HEK293 (cell line): ENCODE results near the gene CBX2.

Experiments used
- MYNN ChIP-seq: fragments of 450-650 bp; formaldehyde crosslinking; IDR thresholded peaks from 2 replicates; pipeline ENCODE4 v1.5.1; 2016; ENCODE audit warnings: missing biosample characterization, missing genetic modification characterization, borderline replicate concordance
- YY1 ChIP-seq: fragments of 450-650 bp; formaldehyde crosslinking; IDR thresholded peaks from 2 replicates; pipeline ENCODE4 v1.5.1; 2018; ENCODE audit warnings: missing biosample characterization, missing genetic modification characterization
- ZBTB7A ChIP-seq: fragments of 450-650 bp; formaldehyde crosslinking; IDR thresholded peaks from 2 replicates; pipeline ENCODE4 v1.5.1; 2016; ENCODE audit warnings: low read depth, missing biosample characterization, missing genetic modification characterization
- ZNF416 ChIP-seq: fragments of 450-650 bp; formaldehyde crosslinking; IDR thresholded peaks from 2 replicates; pipeline ENCODE4 v1.5.1; 2016; ENCODE audit warnings: missing biosample characterization, missing genetic modification characterization
- ZNF501 ChIP-seq: fragments of 450-650 bp; formaldehyde crosslinking; IDR thresholded peaks from 2 replicates; pipeline ENCODE4 v1.5.1; 2016; ENCODE audit warnings: missing biosample characterization, missing genetic modification characterization
- ZNF610 ChIP-seq: fragments of 450-650 bp; formaldehyde crosslinking; IDR thresholded peaks from 2 replicates; pipeline ENCODE4 v1.5.1; 2016; ENCODE audit warnings: missing biosample characterization, missing genetic modification characterization, borderline replicate concordance

DNA sequence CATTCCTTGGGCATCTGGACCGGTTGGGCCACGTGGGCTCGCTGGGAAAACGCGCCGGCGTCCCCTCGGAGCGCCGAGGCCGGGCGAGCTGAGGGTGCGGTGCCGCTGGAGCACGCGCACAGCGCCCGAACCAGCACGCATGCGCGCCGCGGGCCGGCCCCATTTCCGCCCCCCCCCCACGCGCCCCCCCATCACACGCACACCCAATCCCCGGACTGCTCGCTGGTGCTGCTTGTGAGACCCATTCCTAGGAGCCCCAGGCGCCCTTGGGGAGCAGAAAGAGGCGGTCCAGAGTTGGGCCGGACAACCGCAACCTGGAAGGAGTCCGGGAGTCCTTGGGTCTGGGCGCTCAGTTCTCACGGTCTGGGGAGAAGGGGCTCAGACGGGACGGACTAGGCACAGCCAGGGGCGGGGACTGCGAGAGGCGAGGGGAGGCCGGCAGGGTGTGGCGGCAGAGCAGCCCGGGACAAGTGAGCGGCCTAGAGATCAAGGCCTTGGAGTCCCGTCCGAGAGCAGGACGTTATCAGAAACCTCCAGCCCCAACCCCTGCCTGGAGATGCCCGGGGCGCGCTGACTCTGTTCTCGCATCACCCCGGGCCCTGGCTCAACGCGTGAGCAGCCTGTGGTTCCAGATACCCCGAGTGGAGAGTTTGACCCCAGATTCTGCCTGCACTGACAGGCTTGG, 24.9 kb downstream of the CBX2 start:
- TF ChIP-seq ZNF416 (tag by site-specific recombination) (no peak), ZNF610 (tag by site-specific recombination) (no peak), YY1 (tag by site-specific recombination) (no peak), ZNF501 (tag by site-specific recombination) (no peak), MYNN (tag by site-specific recombination) (no peak), ZBTB7A (tag by site-specific recombination) (no peak)
